Body of pancreas (tissue), 4 donors: ENCODE measurements around the gene C16orf78. TPM values are rescaled to one million over a fixed set of nuclear protein-coding genes. Genes with fewer than 3 reads are reported as not detected.

Source experiments
- ATAC-seq: fragments of 150-250 bp; one replicate; pipeline ENCODE4 v1.9.1; 2016
- DNase-seq, 4 donors: peaks; one replicate each; pipeline ENCODE4 v3.0.0-alpha.2; 2019
- H3K27ac ChIP-seq, 4 donors: fragments of 200-600 bp; sonication (generic); 1 replicate in 3 of 4; 2 replicates in 1 of 4; pipeline versions ENCODE4 v1.5.1 to v1.6.1; 2016 to 2019; ENCODE audit warnings: mild to moderate bottlenecking in 1 of 4, mixed read lengths in 1 of 4, moderate library complexity in 1 of 4
- H3K27me3 ChIP-seq, 2 donors: fragments of 200-600 bp; sonication (generic); one replicate each; pipeline ENCODE4 v1.6.0; 2016; ENCODE audit warnings: mild to moderate bottlenecking in 1 of 2
- H3K36me3 ChIP-seq, 2 donors: fragments of 200-600 bp; sonication (generic); replicated peaks in 1 of 2; 2 replicates each; pipeline ENCODE4 v1.5.1; 2016; ENCODE audit warnings: low read depth in 2 of 2; ENCODE audit not compliant: insufficient read depth in 1 of 2
- H3K4me1 ChIP-seq: fragments of 200-600 bp; sonication (generic); one replicate; pipeline ENCODE4 v1.6.0; 2016
- H3K4me3 ChIP-seq, 2 donors: fragments of 200-600 bp; sonication (generic); 1 replicate in 1 of 2; 2 replicates in 1 of 2; pipeline ENCODE4 v1.5.1; 2016 to 2019
- H3K9me3 ChIP-seq, 3 donors: fragments of 200-600 bp; sonication (generic); 1 replicate in 2 of 3; 2 replicates in 1 of 3; pipeline ENCODE4 v1.5.1; 2016
- CTCF ChIP-seq, 7 experiments: fragments of 450-650 bp in 4 of 7; fragments of 200-600 bp in 3 of 7; sonication (generic) in 3 of 7; IDR thresholded peaks; one replicate each; pipeline ENCODE4 v1.5.1; 2016 to 2019; ENCODE audit warnings: antibody characterized with exemption in 7 of 7
- POLR2A ChIP-seq, 3 donors: fragments of 450-650 bp; IDR thresholded peaks; one replicate each; pipeline ENCODE4 v1.6.1; 2016; ENCODE audit warnings: antibody characterized with exemption in 3 of 3, mild to moderate bottlenecking in 2 of 3
- WGBS, 2 donors: methylation state at CpG; one replicate each; pipeline ENCODE4 v1.1.5; 2017; 5-methylcytosine and 5-hydroxymethylcytosine counted together
- intact Hi-C: fragments of 100-400 bp; cut with DNase I; formaldehyde crosslinking; loops from one replicate; pipeline ENCODE4 v1.15.1; 2023
- total RNA-seq, 2 donors: library from RNA; depleted of rRNA; stranded (reverse); fragments of >200 nt; gene quantifications; one replicate each; pipeline ENCODE4 v1.1.0, GENCODE V29; 2016

The C16orf78 gene
- total RNA-seq, 2 donors from 2014 or later, result not detected

- no peaks in the 10 kb centered on the region for H3K4me1 ChIP-seq
- intact Hi-C loops, result no loop called here
Measured at GRCh38 chr16:49396206-49396720, 22.7 kb downstream of the C16orf78 start.

GRCh38 chr16:49398761-49399160 lies 25.2 kb downstream of the C16orf78 start:
- no peak overlapping the region for H3K4me3 ChIP-seq
- intact Hi-C loops, result no loop called here
- no peaks in the 10 kb centered on the region for H3K4me1 ChIP-seq
- no peak for DNase-seq
- H3K27me3 ChIP-seq, result no peaks in the 10 kb centered on the region
- H3K9me3 ChIP-seq, result no peaks in the 10 kb centered on the region
- TF ChIP-seq CTCF (IDR thresholded peaks at IDR 0.05) (no peak), POLR2A (IDR thresholded peaks at IDR 0.05) (no peak)
- 70 to 81% methylated on average over 6 of the region's 6 CpGs for WGBS, 2 donors
- H3K27ac ChIP-seq, result no peak overlapping the region
- H3K36me3 ChIP-seq, result no peaks in the 10 kb centered on the region
- no peak for ATAC-seq

More at GRCh38 chr16:49396206-49396720, 22.7 kb downstream of the C16orf78 start:
- H3K36me3 ChIP-seq, result no peaks in the 10 kb centered on the region
- no peak for ATAC-seq
- no peak overlapping the region for H3K4me3 ChIP-seq
- no peaks in the 10 kb centered on the region for H3K27me3 ChIP-seq
- 57 to 68% methylated on average over 11 to 12 of the region's 12 CpGs for WGBS, 2 donors
- H3K9me3 ChIP-seq, result no peaks in the 10 kb centered on the region
- TF ChIP-seq CTCF (IDR thresholded peaks at IDR 0.05) (no peak), POLR2A (IDR thresholded peaks at IDR 0.05) (no peak)
- no peak for DNase-seq
- H3K27ac ChIP-seq, result no peak overlapping the region

GRCh38 chr16:49399594-49400364 lies 26.2 kb downstream of the C16orf78 start:
- Histone ChIP-seq H3K9me3 (no peaks in the 10 kb centered on the region), H3K4me1 (no peaks in the 10 kb centered on the region), H3K27ac (no peak overlapping the region), H3K36me3 (no peaks in the 10 kb centered on the region), H3K27me3 (no peaks in the 10 kb centered on the region), H3K4me3 (no peak overlapping the region)
- TF ChIP-seq POLR2A (IDR thresholded peaks at IDR 0.05) (no peak), CTCF (IDR thresholded peaks at IDR 0.05) (no peak)
- DNase-seq (no peak), ATAC-seq (no peak)
- intact Hi-C loops, result loop anchor here (10.0 kb wide), 1 partner anchor 1395 kb away; no protein-coding TSS in a partner anchor
- WGBS, 2 donors, result 52 to 58% methylated on average over 9 of the region's 9 CpGs

GRCh38 chr16:49400611-49401010 lies 27.0 kb downstream of the C16orf78 start:
- H3K27me3 ChIP-seq, result no peaks in the 10 kb centered on the region
- no peaks in the 10 kb centered on the region for H3K36me3 ChIP-seq
- WGBS, 2 donors, result 83 to 87% methylated on average over 6 to 7 of the region's 7 CpGs
- H3K4me1 ChIP-seq, result no peaks in the 10 kb centered on the region
- DNase-seq (no peak), ATAC-seq (no peak)
- no peak overlapping the region for H3K27ac ChIP-seq
- no peaks in the 10 kb centered on the region for H3K9me3 ChIP-seq
- H3K4me3 ChIP-seq, result no peak overlapping the region
- no peak for TF ChIP-seq POLR2A (IDR thresholded peaks at IDR 0.05)
- no peak for TF ChIP-seq CTCF (IDR thresholded peaks at IDR 0.05)
- intact Hi-C loops, result loop anchor here (10.0 kb wide), 1 partner anchor 1394 kb away; no protein-coding TSS in a partner anchor
